GM18498 (cell line): Measurements from ENCODE around the gene IRAK1.
A peak's percentile ranks its signal among the peaks of the same experiment; 100 is the strongest.

ENCODE experiments used
- ATAC-seq: cut with Tn5 transposase; IDR thresholded peaks from one replicate; pipeline ENCODE4 v1.9.1; 2021; ENCODE audit warnings: mild to moderate bottlenecking, moderate library complexity; ENCODE audit not compliant: unreplicated experiment

IRAK1 gene

GRCh38 chrX:154019633-154020528, at the start of gene IRAK1:
TSS of gene IRAK1 (minus strand) at chrX:154019902. CDS start at chrX:154019812, 90 bp downstream.
- peak; percentile 85 for ATAC-seq

- no peak for ATAC-seq
Measured at GRCh38 chrX:154068560-154068959, 48.9 kb upstream of the IRAK1 start.

- no peak for ATAC-seq
Measured at GRCh38 chrX:154064637-154065435, 45.1 kb upstream of the IRAK1 start.

- no peak for ATAC-seq
Measured at GRCh38 chrX:154063234-154063633, 43.5 kb upstream of the IRAK1 start.

GRCh38 chrX:154061801-154062200, 42.1 kb upstream of the IRAK1 start:
- ATAC-seq = no peak

GRCh38 chrX:154059729-154060245, 40.1 kb upstream of the IRAK1 start:
- ATAC-seq = no peak

GRCh38 chrX:154059231-154059630, 39.5 kb upstream of the IRAK1 start:
- no peak for ATAC-seq

- no peak for ATAC-seq
Measured at GRCh38 chrX:154058214-154058997, 38.7 kb upstream of the IRAK1 start.

GRCh38 chrX:154057791-154058190, 38.1 kb upstream of the IRAK1 start:
- no peak for ATAC-seq

- no peak for ATAC-seq
Measured at GRCh38 chrX:154056770-154057241, 37.1 kb upstream of the IRAK1 start.

GRCh38 chrX:154051201-154051810, 31.6 kb upstream of the IRAK1 start:
- no peak for ATAC-seq

- no peak for ATAC-seq
Measured at GRCh38 chrX:154050113-154050495, 30.4 kb upstream of the IRAK1 start.

- no peak for ATAC-seq
Measured at GRCh38 chrX:154049209-154050112, 29.8 kb upstream of the IRAK1 start.

- ATAC-seq = no peak
Measured at GRCh38 chrX:154048398-154048797, 28.7 kb upstream of the IRAK1 start.

GRCh38 chrX:154046940-154047610, 27.4 kb upstream of the IRAK1 start:
- ATAC-seq = no peak

- ATAC-seq = no peak
Measured at GRCh38 chrX:154046031-154046781, 26.5 kb upstream of the IRAK1 start.

- no peak for ATAC-seq
Measured at GRCh38 chrX:154044091-154044490, 24.4 kb upstream of the IRAK1 start.
